Fibroblast of villous mesenchyme (primary cell): ENCODE data around the gene B4GALT3. TPM values are rescaled to one million over a fixed set of nuclear protein-coding genes. Genes with fewer than 3 reads are reported as not detected.

ENCODE experiments used
- DNase-seq: peaks from one replicate; pipeline ENCODE4 v3.0.0-alpha.2; 2010; ENCODE audit warnings: low read depth
- H3K4me3 ChIP-seq: 2 replicates; pipeline ENCODE4 v1.5.1; 2011; ENCODE audit warnings: low read depth, mild to moderate bottlenecking, low read length
- total RNA-seq: library from RNA; depleted of rRNA; stranded (reverse); fragments of >200 nt; gene quantifications from 2 replicates; pipeline ENCODE4 v1.2.3, GENCODE V29; 2012
- TF ChIP-seq, protein P1 (sequence below): IDR thresholded peaks from 2 replicates; pipeline ENCODE4 v1.5.1; 2012; ENCODE audit warnings: low read depth, mild to moderate bottlenecking, low read length; ENCODE audit not compliant: insufficient read depth

The B4GALT3 gene
- total RNA-seq, 1 donor, result 22.5 TPM

DNA sequence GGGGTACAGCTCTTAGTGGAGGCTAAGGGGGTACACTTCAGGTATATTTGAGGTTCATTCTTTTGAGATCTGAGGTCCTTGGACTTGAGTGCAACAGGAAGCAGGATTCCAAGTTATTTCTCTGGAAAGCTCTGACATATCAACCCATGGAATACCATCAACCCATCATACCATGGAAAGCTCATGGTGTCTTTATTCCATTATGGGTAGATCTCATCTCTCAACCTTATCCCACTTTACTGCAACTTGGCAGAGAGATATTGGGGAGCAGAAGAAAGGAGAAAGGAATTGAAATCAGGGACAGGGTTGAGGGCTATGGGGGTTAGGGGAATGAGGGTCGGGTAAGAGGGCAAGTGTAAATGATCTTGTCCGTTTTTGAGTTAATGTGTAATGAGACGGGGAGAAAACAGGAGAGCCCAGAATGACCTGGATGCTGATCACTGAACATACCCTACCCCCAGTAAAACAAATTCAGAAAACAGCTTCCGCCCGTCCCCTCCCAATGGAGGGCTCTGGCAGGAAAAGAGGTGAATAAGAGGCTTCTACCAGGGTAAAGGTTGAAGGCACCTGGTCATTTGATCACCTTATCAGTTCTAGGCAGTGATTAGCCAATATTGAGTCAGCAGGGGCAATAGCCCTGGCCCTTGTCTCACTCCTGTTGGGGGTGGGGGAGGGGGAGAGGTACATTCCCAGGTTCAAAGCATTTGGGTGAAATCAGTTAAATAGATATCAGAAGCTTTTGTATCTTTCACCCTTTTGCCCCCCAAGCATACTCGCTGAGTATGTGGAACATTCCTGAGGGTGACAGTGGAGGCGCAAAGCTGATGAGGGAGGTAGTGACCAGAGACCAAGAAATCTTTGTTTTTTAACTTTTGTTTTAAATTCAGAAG, 46.7 kb upstream of the B4GALT3 start:
- TF ChIP-seq, protein P1, sequence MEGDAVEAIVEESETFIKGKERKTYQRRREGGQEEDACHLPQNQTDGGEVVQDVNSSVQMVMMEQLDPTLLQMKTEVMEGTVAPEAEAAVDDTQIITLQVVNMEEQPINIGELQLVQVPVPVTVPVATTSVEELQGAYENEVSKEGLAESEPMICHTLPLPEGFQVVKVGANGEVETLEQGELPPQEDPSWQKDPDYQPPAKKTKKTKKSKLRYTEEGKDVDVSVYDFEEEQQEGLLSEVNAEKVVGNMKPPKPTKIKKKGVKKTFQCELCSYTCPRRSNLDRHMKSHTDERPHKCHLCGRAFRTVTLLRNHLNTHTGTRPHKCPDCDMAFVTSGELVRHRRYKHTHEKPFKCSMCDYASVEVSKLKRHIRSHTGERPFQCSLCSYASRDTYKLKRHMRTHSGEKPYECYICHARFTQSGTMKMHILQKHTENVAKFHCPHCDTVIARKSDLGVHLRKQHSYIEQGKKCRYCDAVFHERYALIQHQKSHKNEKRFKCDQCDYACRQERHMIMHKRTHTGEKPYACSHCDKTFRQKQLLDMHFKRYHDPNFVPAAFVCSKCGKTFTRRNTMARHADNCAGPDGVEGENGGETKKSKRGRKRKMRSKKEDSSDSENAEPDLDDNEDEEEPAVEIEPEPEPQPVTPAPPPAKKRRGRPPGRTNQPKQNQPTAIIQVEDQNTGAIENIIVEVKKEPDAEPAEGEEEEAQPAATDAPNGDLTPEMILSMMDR, result no peak
- DNase-seq, result no peak
- H3K4me3 ChIP-seq, result no peak overlapping the region

DNA sequence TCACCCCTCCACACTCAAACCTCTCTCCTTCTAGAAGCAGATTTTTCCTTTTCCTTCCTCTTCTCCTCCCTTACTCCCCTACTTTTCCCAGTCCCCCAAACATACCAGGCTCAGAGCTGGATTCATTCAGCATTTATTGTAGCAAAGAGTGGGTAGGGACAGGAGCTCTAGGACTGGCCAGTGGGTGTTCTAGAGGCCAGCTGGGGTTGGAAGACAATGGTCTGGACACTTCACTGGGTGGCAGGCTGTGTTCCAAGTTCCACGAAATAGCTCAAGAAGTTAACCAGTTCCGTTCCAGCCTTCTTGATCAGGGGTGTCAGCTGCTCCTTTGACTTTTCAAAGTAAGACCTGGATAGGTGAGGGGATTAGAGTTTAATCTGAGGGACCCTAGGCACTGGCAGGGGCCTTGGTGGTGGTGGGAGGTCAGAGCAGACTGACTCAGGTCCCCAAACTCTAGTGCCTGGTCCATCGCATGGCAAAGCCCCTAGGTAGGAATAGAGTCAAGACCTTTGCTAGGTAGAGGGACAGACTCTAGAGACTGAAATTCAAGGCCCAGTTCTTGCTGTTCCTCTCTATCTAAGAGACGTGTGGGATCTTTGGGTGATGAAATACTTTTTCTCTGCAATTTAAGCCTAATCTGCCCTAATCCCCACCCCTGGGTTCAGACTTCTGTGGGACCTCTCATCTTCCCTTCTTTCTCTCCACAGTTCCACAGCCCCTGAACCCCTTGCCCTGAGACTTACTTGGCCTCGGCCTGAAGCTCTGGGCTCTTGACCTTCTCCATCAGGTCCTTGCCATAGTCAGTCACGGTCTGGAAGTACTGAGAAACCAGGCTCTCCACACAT, 45.1 kb upstream of the B4GALT3 start:
- H3K4me3 ChIP-seq, result no peak overlapping the region
- no peak for DNase-seq
- TF ChIP-seq, protein P1, result no peak

DNA sequence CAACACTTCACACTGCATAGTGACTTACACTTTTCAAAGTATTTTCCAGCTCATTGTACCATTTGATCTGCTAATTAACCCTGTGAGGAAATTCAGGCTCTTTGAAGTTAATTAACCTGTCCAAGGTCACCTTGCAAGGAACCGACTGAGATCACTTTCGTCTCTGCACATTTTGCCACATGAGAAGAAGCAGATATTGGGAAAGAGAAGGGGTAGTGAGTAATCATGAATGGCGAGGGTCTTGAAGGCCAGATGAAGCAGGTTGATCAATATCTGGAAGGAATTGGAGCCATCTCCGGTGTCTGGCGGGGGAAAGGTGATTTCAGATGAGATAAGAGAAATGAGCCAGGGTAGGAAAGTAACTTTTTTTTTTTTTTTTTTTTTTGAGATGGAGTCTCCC, 42.7 kb upstream of the B4GALT3 start:
- TF ChIP-seq, protein P1, result no peak
- no peak for DNase-seq
- H3K4me3 ChIP-seq, result no peak overlapping the region

DNA sequence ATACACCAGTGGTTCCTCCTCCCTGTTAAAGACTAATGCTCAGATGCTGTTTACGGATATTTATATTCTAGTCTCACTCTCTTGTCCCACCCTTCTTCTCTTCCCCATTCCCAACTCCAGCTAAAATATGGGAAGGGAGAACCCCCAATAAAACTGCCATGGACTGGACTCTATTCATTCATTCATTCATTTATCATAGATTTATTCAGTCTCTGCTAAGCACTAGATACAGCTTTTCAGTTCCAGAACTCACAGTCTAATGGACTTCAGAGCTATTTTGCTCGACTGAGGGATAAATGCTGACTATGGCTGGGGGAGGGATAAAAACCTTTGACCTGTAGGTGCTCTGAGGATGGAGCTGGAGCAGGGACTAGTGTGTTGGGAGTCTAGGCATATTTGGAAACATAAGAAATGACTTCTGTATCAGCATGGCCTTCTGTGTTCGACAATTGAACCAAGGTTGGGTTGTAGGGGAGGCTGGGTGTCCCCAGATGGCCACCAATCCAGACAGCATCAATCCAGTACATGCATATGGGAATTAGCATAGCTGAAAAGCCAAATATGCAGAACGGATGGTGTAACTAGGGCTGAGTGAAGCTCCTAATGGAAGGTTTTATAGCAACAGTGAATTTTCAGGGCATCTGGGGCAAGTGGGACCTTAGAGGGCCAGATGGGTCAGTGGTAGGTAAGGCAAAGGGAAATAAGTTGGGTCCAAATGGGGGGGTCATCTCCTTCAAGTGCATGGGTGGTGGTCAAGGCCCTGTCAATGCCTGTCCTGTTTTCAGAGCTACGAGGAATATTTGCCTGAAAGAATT, 42.0 kb upstream of the B4GALT3 start:
- TF ChIP-seq, protein P1, result no peak
- no peak overlapping the region for H3K4me3 ChIP-seq
- no peak for DNase-seq

DNA sequence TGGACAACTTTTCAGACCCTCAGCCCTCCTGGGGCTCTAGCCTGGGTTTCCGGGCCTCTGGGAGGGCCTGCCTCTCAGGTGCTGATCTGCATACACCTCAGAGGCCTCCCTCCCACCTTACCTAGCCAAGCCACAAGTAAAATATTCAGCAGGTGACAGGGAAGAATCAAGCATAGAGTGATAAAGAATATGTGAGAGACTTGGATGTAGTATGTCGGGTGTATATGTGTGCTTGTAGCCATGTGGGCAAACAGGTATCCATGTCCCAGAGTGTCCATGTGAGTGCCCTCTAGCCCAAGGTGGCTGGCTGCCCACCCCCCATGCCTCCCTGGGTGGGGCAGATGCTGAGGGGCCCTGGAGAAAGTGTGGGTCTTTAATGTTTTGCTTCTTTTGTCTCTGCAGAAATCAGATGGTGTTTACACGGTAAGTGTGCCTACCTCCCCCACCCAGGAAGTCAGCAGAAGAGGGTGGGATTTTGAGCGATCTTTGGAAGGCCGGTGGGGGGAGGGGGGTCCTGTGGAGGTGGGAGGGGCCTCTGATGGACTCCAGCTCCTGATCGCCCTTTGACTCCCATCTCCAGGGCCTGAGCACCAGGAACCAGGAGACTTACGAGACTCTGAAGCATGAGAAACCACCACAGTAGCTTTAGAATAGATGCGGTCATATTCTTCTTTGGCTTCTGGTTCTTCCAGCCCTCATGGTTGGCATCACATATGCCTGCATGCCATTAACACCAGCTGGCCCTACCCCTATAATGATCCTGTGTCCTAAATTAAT, 41.2 kb upstream of the B4GALT3 start:
- TF ChIP-seq, protein P1, result no peak
- no peak overlapping the region for H3K4me3 ChIP-seq
- DNase-seq, result no peak

DNA sequence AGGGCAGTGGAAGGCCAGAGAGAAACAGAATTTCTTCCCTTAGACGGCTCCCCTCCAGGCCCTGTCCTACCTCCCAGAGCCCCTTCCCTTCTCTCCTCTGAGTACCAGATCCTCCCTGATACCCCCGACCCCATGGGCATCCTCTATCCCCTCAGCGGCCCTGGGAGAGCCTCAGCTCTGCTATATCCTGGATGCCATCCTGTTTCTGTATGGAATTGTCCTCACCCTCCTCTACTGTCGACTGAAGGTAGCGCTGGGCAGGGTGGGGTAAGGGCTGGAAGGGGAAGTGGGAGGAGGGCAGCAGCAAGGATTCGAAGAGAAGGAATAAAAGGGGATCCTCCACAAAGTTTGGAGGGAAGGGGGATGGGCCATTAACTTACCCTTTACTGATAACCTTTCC, 40.5 kb upstream of the B4GALT3 start:
- H3K4me3 ChIP-seq, result no peak overlapping the region
- TF ChIP-seq, protein P1, result no peak
- DNase-seq, result no peak
